ENCODE results near the gene GLRX2.

The GLRX2 gene

GRCh38 chr1:193068013-193068412 lies 37.2 kb downstream of the GLRX2 start:
- no peak for DNase-seq (ENCODE audit: low read depth)
- no peak for TF ChIP-seq CTCF (IDR thresholded peaks at IDR 0.05; ENCODE audit: control insufficient read depth, extremely low read depth, insufficient read depth)
- H3K4me3 ChIP-seq (ENCODE audit: low read depth, low read length): no peak overlapping the region

GRCh38 chr1:193066606-193067005 lies 38.6 kb downstream of the GLRX2 start:
- TF ChIP-seq CTCF (IDR thresholded peaks at IDR 0.05; ENCODE audit: control insufficient read depth, extremely low read depth, insufficient read depth): no peak
- H3K4me3 ChIP-seq (ENCODE audit: low read depth, low read length): no peak overlapping the region
- DNase-seq (ENCODE audit: low read depth): no peak

GRCh38 chr1:193065954-193066353 lies 39.3 kb downstream of the GLRX2 start:
- no peak for TF ChIP-seq CTCF (IDR thresholded peaks at IDR 0.05; ENCODE audit: control insufficient read depth, extremely low read depth, insufficient read depth)
- H3K4me3 ChIP-seq (ENCODE audit: low read depth, low read length): no peak overlapping the region
- DNase-seq (ENCODE audit: low read depth): no peak

- TF ChIP-seq CTCF (IDR thresholded peaks at IDR 0.05; ENCODE audit: control insufficient read depth, extremely low read depth, insufficient read depth): no peak
- no peak for DNase-seq (ENCODE audit: low read depth)
- H3K4me3 ChIP-seq (ENCODE audit: low read depth, low read length): no peak overlapping the region
Measured at GRCh38 chr1:193062698-193063463, 42.3 kb downstream of the GLRX2 start.

- peak overlapping the region; percentile 80 for H3K4me3 ChIP-seq (ENCODE audit: low read depth, low read length)
- no peak for DNase-seq (ENCODE audit: low read depth)
- no peak for TF ChIP-seq CTCF (IDR thresholded peaks at IDR 0.05; ENCODE audit: control insufficient read depth, extremely low read depth, insufficient read depth)
Measured at GRCh38 chr1:193060938-193061337, 44.3 kb downstream of the GLRX2 start.

- no peak for DNase-seq (ENCODE audit: low read depth)
- no peak for TF ChIP-seq CTCF (IDR thresholded peaks at IDR 0.05; ENCODE audit: control insufficient read depth, extremely low read depth, insufficient read depth)
- peak overlapping the region; percentile 80 for H3K4me3 ChIP-seq (ENCODE audit: low read depth, low read length)
Measured at GRCh38 chr1:193060406-193060805, 44.8 kb downstream of the GLRX2 start.

- DNase-seq (ENCODE audit: low read depth): no peak
- TF ChIP-seq CTCF (IDR thresholded peaks at IDR 0.05; ENCODE audit: control insufficient read depth, extremely low read depth, insufficient read depth): no peak
Measured at GRCh38 chr1:193060115-193060403, 45.2 kb downstream of the GLRX2 start.

More at GRCh38 chr1:193060115-193060403, 45.2 kb downstream of the GLRX2 start:
- peak overlapping the region; percentile 80 for H3K4me3 ChIP-seq (ENCODE audit: low read depth, low read length)

Data from LNCaP clone FGC (cell line).